Measurements from ENCODE around the gene TNFRSF4.

- TF ChIP-seq CTCF (IDR thresholded peaks at IDR 0.05 in 2 of 3, conservative IDR thresholded peaks at IDR 0.05 in 1 of 3; ENCODE audit: borderline replicate concordance in 1 of 3, insufficient read depth in 1 of 3, low read depth in 2 of 3, low read length in 2 of 3) (no peak), EZH2 (IDR thresholded peaks at IDR 0.05) (no peak), YY1 (IDR thresholded peaks at IDR 0.05; ENCODE audit: extremely low read depth, insufficient replicate concordance, low read depth, low read length) (no peak), TCF7L2 (IDR thresholded peaks at IDR 0.05; ENCODE audit: borderline replicate concordance, extremely low read depth, insufficient read depth, insufficient read length) (no peak), POLR2A (IDR thresholded peaks at IDR 0.05; ENCODE audit: borderline replicate concordance, extremely low read depth, insufficient read depth, insufficient read length) (no peak), EGR1 (IDR thresholded peaks at IDR 0.05; ENCODE audit: low read depth) (no peak), REST (IDR thresholded peaks at IDR 0.05; ENCODE audit: low read depth) (no peak), CEBPB (IDR thresholded peaks at IDR 0.05; ENCODE audit: low read depth) (no peak)
Observed at GRCh38 chr1:1211541-1212441, 2.2 kb downstream of the TNFRSF4 start.

Data from HCT116 (cell line).